HG02642 (cell line): ENCODE results near the gene USP22.

Experiments used
- ATAC-seq: cut with Tn5 transposase; IDR thresholded peaks from one replicate; pipeline ENCODE4 v1.9.1; 2021; ENCODE audit warnings: mild to moderate bottlenecking; ENCODE audit not compliant: unreplicated experiment, poor library complexity

Gene USP22

DNA sequence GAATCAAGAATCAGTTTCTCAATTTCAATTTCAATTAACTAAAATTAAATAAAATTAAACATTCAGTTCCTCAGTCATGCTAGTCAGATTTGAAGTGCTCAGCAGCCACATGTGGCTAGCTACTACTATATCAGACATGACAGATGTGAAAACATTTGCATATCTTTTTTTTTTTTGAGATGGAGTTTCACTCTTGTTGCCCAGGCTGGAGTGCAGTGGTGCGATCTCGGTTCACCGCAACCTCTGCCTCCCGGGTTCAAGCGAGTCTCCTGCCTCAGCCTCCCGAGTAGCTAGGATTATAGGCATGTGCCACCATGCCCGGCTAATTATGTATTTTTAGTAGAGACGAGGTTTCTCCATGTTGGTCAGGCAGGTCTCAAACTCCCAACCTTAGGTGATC is 10.2 kb upstream of the USP22 start:
- ATAC-seq: peak; percentile 73

DNA sequence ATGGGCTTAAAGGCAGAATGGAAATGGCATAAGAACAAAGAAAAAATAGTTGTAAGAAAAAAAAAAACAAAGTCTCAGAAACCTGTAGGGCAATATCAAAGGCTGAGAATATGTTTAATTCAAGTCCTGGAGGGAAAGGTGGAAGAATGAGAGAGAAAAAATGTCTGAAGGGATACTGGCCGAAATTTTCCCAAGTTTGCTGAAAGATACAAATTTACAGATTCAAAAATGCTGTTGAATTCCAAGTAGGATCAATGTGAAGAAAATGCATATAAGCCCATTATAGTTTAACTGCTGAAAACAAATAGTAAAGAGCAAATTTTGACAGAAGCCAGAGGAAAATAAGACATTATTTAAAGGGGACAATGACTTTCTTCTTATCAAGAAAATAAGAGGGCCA is 6.6 kb upstream of the USP22 start:
- ATAC-seq: no peak

DNA sequence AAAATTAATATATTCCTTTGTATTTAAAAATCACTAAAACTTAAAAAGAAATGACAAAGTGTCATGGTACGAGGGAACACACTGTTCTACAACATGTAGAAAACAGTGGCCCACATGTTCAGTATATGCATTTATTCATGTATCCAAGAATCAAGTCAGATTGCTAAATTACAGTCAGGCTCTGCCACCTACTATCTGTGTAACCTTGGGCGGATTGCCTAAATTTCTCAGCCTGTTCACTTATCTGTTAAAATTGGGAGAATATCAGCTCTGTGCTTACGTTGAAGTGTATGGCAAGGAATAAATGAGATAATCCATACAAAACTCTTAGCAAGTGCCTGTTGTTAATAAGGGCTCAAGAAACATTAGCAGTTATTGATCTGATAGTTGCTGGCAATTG is 3.4 kb upstream of the USP22 start:
- no peak for ATAC-seq

- ATAC-seq: no peak
Observed at GRCh38 chr17:21044971-21045370, 2.2 kb upstream of the USP22 start.

GRCh38 chr17:21043296-21044232 is 753 bp upstream of the USP22 start:
- peak; percentile 84 for ATAC-seq

DNA sequence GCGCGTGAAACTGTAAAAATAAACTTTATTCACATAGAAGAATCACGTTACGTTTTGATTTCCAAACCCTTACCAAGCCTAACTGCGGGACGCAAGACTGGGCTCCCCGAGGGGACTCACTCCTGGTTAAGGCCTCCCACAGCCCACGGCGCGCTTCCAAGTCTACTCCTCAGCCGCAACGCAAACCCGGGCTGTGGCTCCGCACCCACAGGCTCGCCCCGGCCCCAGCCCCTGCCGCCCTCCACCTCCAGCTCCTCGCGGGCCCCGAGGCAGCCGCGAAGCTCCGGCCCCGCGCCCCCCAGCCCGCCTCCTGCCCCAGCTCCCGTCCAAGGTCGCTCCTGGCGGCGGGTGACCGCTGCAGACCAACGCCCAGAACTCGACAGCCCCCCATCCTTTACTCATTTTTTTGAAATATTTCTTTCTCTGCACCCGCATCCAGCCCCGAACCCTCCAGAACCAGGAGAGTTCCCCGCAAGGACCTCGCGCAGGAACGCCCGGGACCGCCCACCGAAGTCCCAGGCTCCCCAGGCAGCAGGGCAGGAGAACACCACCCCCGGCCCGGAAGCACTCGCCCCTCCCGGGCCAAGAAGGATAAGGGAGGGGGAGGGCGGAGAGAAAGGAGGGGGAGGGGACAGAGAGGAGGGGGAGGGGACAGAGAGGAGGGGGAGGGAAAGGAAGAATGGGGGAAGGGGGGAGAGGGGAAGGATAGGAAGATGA is 912 bp downstream of the USP22 start:
- ATAC-seq: peak; percentile 22

DNA sequence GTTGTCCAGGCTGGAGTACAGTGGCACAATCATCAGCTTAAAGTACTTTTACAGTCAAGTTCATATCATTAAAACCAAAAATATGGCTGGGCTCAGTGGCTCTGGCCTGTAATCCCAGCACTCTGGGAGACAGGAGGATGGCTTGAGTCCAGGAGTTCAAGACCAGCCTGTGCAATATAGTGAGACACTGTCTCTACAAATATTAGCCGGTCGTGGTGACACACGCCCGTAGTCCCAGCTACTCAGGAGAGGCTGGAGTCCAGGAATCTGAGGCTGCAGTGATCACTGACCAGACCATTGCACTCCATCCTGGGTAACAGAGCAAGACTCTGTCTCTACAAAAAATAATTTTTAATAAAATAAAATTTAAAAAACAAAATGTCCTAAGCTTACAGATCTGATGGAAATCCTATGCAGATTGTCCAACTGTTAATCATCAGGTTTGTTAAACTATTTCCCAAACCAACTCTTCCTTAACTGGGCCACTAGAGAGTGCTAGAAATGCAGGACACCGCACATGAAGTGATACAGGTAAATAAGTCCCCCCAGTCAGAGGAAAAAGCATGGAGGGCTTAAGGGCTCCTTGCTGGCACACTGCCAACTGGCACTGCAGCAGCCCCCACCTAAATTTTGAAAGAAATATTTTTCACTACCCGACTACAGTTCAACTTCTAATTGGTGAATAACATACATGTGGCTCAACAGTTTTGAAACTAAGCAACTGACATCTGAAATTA is 2.8 kb downstream of the USP22 start:
- ATAC-seq: no peak

- no peak for ATAC-seq
Observed at GRCh38 chr17:21037117-21037803, 5.6 kb downstream of the USP22 start.

DNA sequence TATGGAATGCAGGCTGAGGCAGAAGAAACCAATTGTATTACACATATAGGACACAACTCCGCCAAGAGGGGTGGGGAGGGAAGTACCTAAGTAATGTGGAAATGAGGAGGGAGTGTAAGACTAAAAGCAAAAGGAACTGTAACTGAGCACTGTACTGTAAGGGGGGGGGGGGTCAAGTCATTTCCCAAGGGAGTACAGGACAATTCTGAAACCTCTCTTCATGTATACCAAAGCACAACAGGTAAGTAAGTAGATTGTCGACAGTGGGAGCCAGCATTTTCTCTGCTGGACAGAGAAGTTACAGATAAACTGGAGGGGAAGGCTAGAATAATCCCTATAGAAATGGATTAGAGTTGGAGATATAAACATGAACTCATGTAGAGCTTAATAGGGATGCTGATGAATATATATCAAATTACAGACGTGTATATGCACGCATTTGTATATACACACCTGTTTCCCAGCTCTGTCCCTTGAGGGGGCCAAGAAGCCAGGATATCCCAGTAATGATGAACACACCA is 6.4 kb downstream of the USP22 start:
- no peak for ATAC-seq

- ATAC-seq: no peak
Observed at GRCh38 chr17:21035406-21035805, 7.4 kb downstream of the USP22 start.

GRCh38 chr17:21034340-21035235 is 8.2 kb downstream of the USP22 start:
- ATAC-seq: peak; percentile 60

- ATAC-seq: no peak
Observed at GRCh38 chr17:21033350-21033749, 9.5 kb downstream of the USP22 start.

- no peak for ATAC-seq
Observed at GRCh38 chr17:21031756-21032396, 10.9 kb downstream of the USP22 start.

- no peak for ATAC-seq
Observed at GRCh38 chr17:21030375-21030774, 12.4 kb downstream of the USP22 start.

- ATAC-seq: no peak
Observed at GRCh38 chr17:21029515-21029914, 13.3 kb downstream of the USP22 start.

DNA sequence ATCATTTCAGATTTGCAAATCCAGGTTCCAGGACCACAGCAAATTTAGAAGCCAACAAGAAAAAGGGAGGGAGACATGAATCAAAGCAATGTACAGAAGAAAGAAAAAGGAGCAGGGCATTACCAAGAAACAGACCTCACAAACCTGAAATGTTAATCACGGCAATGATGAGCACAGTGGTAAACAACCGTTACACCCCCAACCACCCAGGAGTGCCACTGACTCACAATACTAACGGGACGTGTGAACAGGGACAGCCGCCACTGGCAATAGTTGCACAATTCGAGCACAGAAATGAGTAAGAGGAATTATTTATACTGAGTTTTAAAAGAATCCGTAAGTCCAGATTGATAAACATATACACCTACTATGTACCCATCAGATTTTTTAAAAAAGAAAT is 13.8 kb downstream of the USP22 start:
- no peak for ATAC-seq

- ATAC-seq: no peak
Observed at GRCh38 chr17:21028192-21028591, 14.6 kb downstream of the USP22 start.

DNA sequence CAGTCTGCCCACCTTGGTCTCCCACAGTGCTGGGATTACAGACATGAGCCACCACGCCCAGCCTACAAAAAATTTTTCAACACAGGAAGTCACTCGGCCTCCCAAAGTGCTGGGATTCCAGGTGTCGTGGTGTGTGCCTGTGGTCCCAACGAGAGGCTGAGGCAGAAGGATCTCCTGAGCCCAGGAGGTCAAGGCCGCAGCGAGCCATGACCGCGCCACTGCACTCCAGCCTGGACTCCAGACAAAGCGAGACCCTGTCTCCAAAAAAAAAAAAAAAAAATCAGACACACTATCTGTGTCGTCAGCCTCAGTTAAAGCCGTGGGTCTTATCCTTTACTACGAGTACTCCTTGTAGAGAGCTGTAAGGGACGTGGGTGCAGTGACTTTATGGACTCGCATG is 15.8 kb downstream of the USP22 start:
- ATAC-seq: no peak

DNA sequence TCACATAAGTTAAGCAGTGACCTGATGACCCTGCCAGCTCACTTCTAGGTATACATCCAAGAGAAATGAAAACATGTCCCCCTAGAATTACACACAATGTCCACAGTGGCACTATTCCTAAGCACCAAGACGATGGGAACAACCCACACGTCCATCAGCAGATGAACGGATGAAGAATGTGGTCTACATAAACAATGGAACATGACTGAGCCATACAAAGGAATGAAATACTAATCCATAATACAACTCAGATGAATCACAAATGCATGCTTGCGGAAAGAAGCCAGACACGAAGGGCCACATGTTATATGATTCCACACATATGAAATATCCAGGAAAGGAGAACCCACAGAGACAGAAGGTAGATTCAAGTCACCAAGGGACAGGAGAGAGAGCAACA is 17.4 kb downstream of the USP22 start:
- ATAC-seq: no peak
